Breast epithelium (tissue), 3 donors: ENCODE data around the gene RAMP3.

Experiments used
- POLR2A ChIP-seq: fragments of 450-650 bp; IDR thresholded peaks from one replicate; pipeline ENCODE4 v1.6.1; 2016; ENCODE audit warnings: antibody characterized with exemption, mild to moderate bottlenecking, moderate library complexity
- POLR2AphosphoS5 ChIP-seq, 3 donors: sonication (generic); formaldehyde crosslinking; IDR thresholded peaks; one replicate each; pipeline ENCODE4 v1.6.1; 2017; ENCODE audit warnings: antibody characterized with exemption in 3 of 3

- no peak for TF ChIP-seq POLR2AphosphoS5 (IDR thresholded peaks at IDR 0.05)
- no peak for TF ChIP-seq POLR2A
Measured at GRCh38 chr7:45185864-45186250, 28.3 kb downstream of the RAMP3 start.
